Esophagus muscularis mucosa (tissue), 4 donors: ENCODE measurements around the gene UBIAD1.

Experiments
- CTCF ChIP-seq, 3 experiments: fragments of 200-600 bp in 2 of 3; fragments of 450-650 bp in 1 of 3; sonication (generic) in 2 of 3; IDR thresholded peaks; one replicate each; pipeline ENCODE4 v1.5.1; 2017 to 2019; ENCODE audit warnings: antibody characterized with exemption in 3 of 3, mild to moderate bottlenecking in 2 of 3, moderate library complexity in 1 of 3
- EP300 ChIP-seq: sonication (generic); formaldehyde crosslinking; IDR thresholded peaks from one replicate; pipeline ENCODE4 v1.6.1; 2017; ENCODE audit warnings: antibody characterized with exemption
- POLR2A ChIP-seq: fragments of 450-650 bp; IDR thresholded peaks from one replicate; pipeline ENCODE4 v1.6.1; 2017; ENCODE audit warnings: antibody characterized with exemption, moderate library complexity, mild to moderate bottlenecking, low read depth

DNA sequence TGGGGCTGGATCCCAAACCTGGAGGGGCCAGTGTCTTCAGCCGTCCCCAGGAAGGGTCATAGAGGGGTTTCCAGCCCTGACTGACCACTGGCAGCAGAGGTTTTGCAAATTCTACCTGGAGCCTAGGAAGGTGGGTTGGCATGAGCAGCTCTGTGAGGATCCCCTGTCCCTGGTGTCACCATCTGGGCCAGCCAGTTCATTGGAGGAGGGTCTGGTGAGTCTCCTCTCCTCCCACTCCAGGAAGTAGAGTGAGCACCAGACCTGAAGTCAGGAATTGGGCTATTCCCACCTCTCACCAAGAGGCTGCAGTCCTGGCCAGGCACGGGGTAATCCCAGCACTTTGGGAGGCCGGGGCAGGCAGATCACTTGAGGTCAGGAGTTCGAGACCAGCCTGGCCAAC lies 57.4 kb downstream of the UBIAD1 start:
- TF ChIP-seq POLR2A (no peak), CTCF (IDR thresholded peaks at IDR 0.05) (no peak), EP300 (no peak)
